GM10248 (cell line): ENCODE measurements around the gene PRR16.

Experiments used
- CTCF ChIA-PET: fragments of 300-600 bp; sonication (Branson Sonifier 250); formaldehyde crosslinking; extraction: SDS; loops from one replicate; lab custom pipeline; 2021; ENCODE audit warnings: antibody characterized with exemption; lab: Yijun Ruan, JAX
- POLR2A ChIA-PET: fragments of 350-650 bp; sonication (Branson Sonifier 250); formaldehyde crosslinking; extraction: SDS; loops from one replicate; lab custom pipeline; 2020; ENCODE audit warnings: antibody characterized with exemption; lab: Yijun Ruan, JAX
- DNase-seq: peaks from one replicate; pipeline ENCODE4 v3.0.0; 2012; ENCODE audit errors: extremely low spot score
- CTCF ChIP-seq: IDR thresholded peaks from 2 replicates; pipeline ENCODE4 v1.5.1; 2012; ENCODE audit warnings: mild to moderate bottlenecking, low read depth; ENCODE audit errors: extremely low read depth, missing control alignments, control extremely low read depth

The PRR16 gene

GRCh38 chr5:120605325-120606079 lies 141.4 kb downstream of the PRR16 start:
- CTCF ChIA-PET, result interaction anchor here (0.7 to 1.3 kb wide), 2 partner anchors 15 to 81 kb away, joined by 3 read pairs; no protein-coding TSS in a partner anchor
- no peak for TF ChIP-seq CTCF
- POLR2A ChIA-PET, result no interaction called here
- DNase-seq, result no peak

GRCh38 chr5:120609570-120609969 lies 145.5 kb downstream of the PRR16 start:
- ChIA-PET CTCF (no interaction called here), POLR2A (no interaction called here)
- TF ChIP-seq CTCF, result no peak
- DNase-seq, result no peak

- TF ChIP-seq CTCF, result no peak
- ChIA-PET POLR2A (no interaction called here), CTCF (no interaction called here)
- DNase-seq, result no peak
Observed at GRCh38 chr5:120610145-120610544, 146.0 kb downstream of the PRR16 start.

GRCh38 chr5:120613729-120614128 lies 149.6 kb downstream of the PRR16 start:
- CTCF ChIA-PET, result no interaction called here
- no peak for DNase-seq
- POLR2A ChIA-PET, result no interaction called here

GRCh38 chr5:120614531-120615180 lies 150.6 kb downstream of the PRR16 start:
- ChIA-PET POLR2A (no interaction called here), CTCF (no interaction called here)
- no peak for TF ChIP-seq CTCF
- no peak for DNase-seq

More at GRCh38 chr5:120613729-120614128, 149.6 kb downstream of the PRR16 start:
- no peak for TF ChIP-seq CTCF

- ChIA-PET POLR2A (no interaction called here), CTCF (interaction anchor here (0.6 to 1.2 kb wide), 2 partner anchors 13 to 16 kb away, joined by 3 read pairs; no protein-coding TSS in a partner anchor)
- no peak for TF ChIP-seq CTCF
- DNase-seq, result no peak
Observed at GRCh38 chr5:120615967-120616645, 152.0 kb downstream of the PRR16 start.
